Erythroblast (primary cell): ENCODE measurements around the gene TSC22D3.

ENCODE experiments used
- GATA1 ChIP-seq: IDR thresholded peaks from 2 replicates; pipeline ENCODE4 v1.6.1; 2011; ENCODE audit warnings: low read depth, mild to moderate bottlenecking, control low read depth, low read length, moderate library complexity
- POLR2A ChIP-seq: IDR thresholded peaks from 2 replicates; pipeline ENCODE4 v1.6.1; 2011; ENCODE audit warnings: mild to moderate bottlenecking, low read length

DNA sequence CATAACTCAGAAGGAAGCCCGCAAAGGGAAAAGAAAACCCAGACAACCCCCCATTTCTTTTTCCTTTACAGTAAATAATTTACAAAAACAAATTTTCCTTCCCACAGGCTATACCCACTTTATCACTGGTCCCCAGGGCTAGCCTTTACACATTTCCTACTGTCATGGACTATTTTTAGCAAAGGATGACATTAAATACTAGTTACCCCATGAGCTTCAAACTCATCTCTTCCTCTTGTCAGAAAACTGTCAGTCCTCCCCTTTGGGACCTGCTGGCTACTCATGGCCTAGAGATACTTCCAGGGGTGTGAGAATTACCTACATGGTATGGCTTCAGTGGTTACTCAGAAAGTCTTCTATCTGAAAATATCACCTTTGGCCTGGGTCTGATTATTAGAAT, 11.9 kb downstream of the TSC22D3 start:
- TF ChIP-seq POLR2A (no peak), GATA1 (no peak)
